WERI-Rb-1 (cell line): Measurements from ENCODE around the gene PRPH2.

Experiments used
- DNase-seq: peaks from one replicate; pipeline ENCODE4 v3.0.0-alpha.2; 2020
- H3K27ac ChIP-seq: fragments of 250-450 bp; sonication (Bioruptor Pico); 2 replicates; pipeline ENCODE4 v1.5.1; 2020; ENCODE audit warnings: mild to moderate bottlenecking, moderate library complexity
- H3K27me3 ChIP-seq: fragments of 250-450 bp; sonication (Bioruptor Pico); 2 replicates; pipeline ENCODE4 v1.5.1; 2021; ENCODE audit warnings: mild to moderate bottlenecking, low read depth, moderate library complexity; ENCODE audit not compliant: insufficient read depth, severe bottlenecking
- H3K36me3 ChIP-seq: fragments of 250-450 bp; sonication (Bioruptor Pico); 2 replicates; pipeline ENCODE4 v1.5.1; 2020; ENCODE audit warnings: mild to moderate bottlenecking, moderate library complexity
- H3K4me3 ChIP-seq: 2 replicates; pipeline ENCODE4 v1.5.1; 2011; ENCODE audit warnings: low read depth, mild to moderate bottlenecking, control low read depth, low read length
- H3K9me3 ChIP-seq: fragments of 250-450 bp; sonication (Bioruptor Pico); 2 replicates; pipeline ENCODE4 v1.5.1; 2021; ENCODE audit warnings: mild to moderate bottlenecking, moderate library complexity; ENCODE audit not compliant: severe bottlenecking
- TF ChIP-seq, protein P1 (sequence below): IDR thresholded peaks from 2 replicates; pipeline ENCODE4 v1.5.1; 2011; ENCODE audit warnings: low read depth, mild to moderate bottlenecking, control low read depth, inconsistent platforms, low read length

The PRPH2 gene

GRCh38 chr6:42756722-42757121 is 34.3 kb upstream of the PRPH2 start:
- Histone ChIP-seq H3K9me3 (no peaks in the 10 kb centered on the region), H3K4me3 (no peak overlapping the region), H3K36me3 (no peaks in the 10 kb centered on the region), H3K27me3 (no peaks in the 10 kb centered on the region), H3K27ac (no peak overlapping the region)
- DNase-seq: no peak
- TF ChIP-seq, protein P1, sequence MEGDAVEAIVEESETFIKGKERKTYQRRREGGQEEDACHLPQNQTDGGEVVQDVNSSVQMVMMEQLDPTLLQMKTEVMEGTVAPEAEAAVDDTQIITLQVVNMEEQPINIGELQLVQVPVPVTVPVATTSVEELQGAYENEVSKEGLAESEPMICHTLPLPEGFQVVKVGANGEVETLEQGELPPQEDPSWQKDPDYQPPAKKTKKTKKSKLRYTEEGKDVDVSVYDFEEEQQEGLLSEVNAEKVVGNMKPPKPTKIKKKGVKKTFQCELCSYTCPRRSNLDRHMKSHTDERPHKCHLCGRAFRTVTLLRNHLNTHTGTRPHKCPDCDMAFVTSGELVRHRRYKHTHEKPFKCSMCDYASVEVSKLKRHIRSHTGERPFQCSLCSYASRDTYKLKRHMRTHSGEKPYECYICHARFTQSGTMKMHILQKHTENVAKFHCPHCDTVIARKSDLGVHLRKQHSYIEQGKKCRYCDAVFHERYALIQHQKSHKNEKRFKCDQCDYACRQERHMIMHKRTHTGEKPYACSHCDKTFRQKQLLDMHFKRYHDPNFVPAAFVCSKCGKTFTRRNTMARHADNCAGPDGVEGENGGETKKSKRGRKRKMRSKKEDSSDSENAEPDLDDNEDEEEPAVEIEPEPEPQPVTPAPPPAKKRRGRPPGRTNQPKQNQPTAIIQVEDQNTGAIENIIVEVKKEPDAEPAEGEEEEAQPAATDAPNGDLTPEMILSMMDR: no peak

- Histone ChIP-seq H3K27ac (no peak overlapping the region), H3K4me3 (no peak overlapping the region), H3K27me3 (no peaks in the 10 kb centered on the region), H3K36me3 (no peaks in the 10 kb centered on the region), H3K9me3 (no peaks in the 10 kb centered on the region)
- TF ChIP-seq, protein P1: no peak
- DNase-seq: no peak
These were observed 32.4 kb upstream of the PRPH2 start for GRCh38 chr6:42754759-42755158.

DNA sequence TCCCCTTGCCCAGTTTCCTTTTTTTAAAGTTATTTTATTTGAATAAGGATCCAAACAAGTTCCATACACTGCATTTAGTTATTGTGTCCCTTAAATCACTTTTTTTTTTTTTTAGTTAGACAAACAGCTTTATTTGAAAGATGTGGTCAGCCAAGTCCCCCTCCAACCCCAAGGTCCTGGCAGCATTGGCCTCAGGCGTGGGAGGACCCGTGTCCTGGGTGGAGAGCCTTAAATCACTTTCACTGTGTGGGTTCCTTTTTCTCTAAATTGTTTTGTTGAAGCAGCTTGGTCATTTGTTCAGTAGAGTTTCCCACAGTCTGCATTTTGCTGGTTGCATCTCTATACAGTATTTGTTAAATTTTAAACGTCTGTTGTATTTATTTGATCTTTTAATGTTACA is 28.7 kb upstream of the PRPH2 start:
- TF ChIP-seq, protein P1: no peak
- no peak for DNase-seq
- Histone ChIP-seq H3K4me3 (no peak overlapping the region), H3K9me3 (no peaks in the 10 kb centered on the region), H3K27ac (no peak overlapping the region), H3K27me3 (no peaks in the 10 kb centered on the region), H3K36me3 (no peaks in the 10 kb centered on the region)

- TF ChIP-seq, protein P1: no peak
- no peak overlapping the region for H3K4me3 ChIP-seq
- no peaks in the 10 kb centered on the region for H3K9me3 ChIP-seq
- H3K27me3 ChIP-seq: no peaks in the 10 kb centered on the region
- DNase-seq: no peak
- no peak overlapping the region for H3K27ac ChIP-seq
- H3K36me3 ChIP-seq: peaks cover 16% of the 10 kb centered on the region
These were observed 26.0 kb upstream of the PRPH2 start for GRCh38 chr6:42748203-42748898.

- Histone ChIP-seq H3K36me3 (peaks cover 16% of the 10 kb centered on the region), H3K9me3 (no peaks in the 10 kb centered on the region), H3K4me3 (peak overlapping the region; percentile 95), H3K27me3 (no peaks in the 10 kb centered on the region), H3K27ac (peak overlapping the region; percentile 80)
- DNase-seq: peak; percentile 94
- TF ChIP-seq, protein P1: no peak
These were observed 24.3 kb upstream of the PRPH2 start for GRCh38 chr6:42746463-42747391.
